ENCODE results near the gene CHN2. TPM values are rescaled to one million over a fixed set of nuclear protein-coding genes. Genes with fewer than 3 reads are reported as not detected.

CHN2 gene
- total RNA-seq, 5 donors from 2014 or later (not counting 1 experiment from before 2014, with no cell fraction given) = 4.5 to 9.0 (median 6.6) TPM

- DNase-seq (no peak), ATAC-seq (replicated peaks in 1 of 4) (no peak)
- WGBS (ENCODE audit: insufficient coverage) = 71% methylated on average over 2 of the region's 4 CpGs
- H3K9me3 Mint-ChIP-seq = peaks cover 4 to 9% (median 7%) of the 10 kb centered on the region in 3 donors
- H3K4me1 Mint-ChIP-seq = peaks cover 0 to 7% (median 5%) of the 10 kb centered on the region in 3 donors
- CTCF ChIA-PET = interaction anchor here (0.6 to 0.9 kb wide), 2 partner anchors 13 to 55 kb away, joined by 3 to 5 read pairs; no protein-coding TSS in a partner anchor
- Histone ChIP-seq H3K4me3 (ENCODE audit: control insufficient read depth in 1 of 2, extremely low read depth in 1 of 2, low read length in 1 of 2) (no peak overlapping the region), H3K27me3 (replicated peaks in 1 of 2; ENCODE audit: control insufficient read depth in 2 of 2, extremely low read depth in 1 of 2, insufficient read depth in 2 of 2, low read length in 1 of 2) (no peaks in the 10 kb centered on the region), H3K36me3 (ENCODE audit: control insufficient read depth in 2 of 2, extremely low read depth in 1 of 2, insufficient read depth in 1 of 2, low read length in 1 of 2) (no peaks in the 10 kb centered on the region), H3K9me3 (no peaks in the 10 kb centered on the region), H3K27ac (ENCODE audit: low read length) (no peak overlapping the region), H3K4me1 (ENCODE audit: control insufficient read depth in 1 of 2, extremely low read depth in 1 of 2, insufficient read depth in 2 of 2, low read length in 2 of 2) (peaks cover 0 to 2% of the 10 kb centered on the region in 2 experiments)
- H3K27me3 Mint-ChIP-seq = peaks cover 15 to 20% of the 10 kb centered on the region in 2 donors
- POLR2A ChIA-PET = no interaction called here
- H3K27ac Mint-ChIP-seq = no peak overlapping the region
- no peaks in the 10 kb centered on the region for H3K36me3 Mint-ChIP-seq
- no peak overlapping the region for H3K4me3 Mint-ChIP-seq
Observed at GRCh38 chr7:29161231-29161630, 33.3 kb upstream of the CHN2 start.

DNA sequence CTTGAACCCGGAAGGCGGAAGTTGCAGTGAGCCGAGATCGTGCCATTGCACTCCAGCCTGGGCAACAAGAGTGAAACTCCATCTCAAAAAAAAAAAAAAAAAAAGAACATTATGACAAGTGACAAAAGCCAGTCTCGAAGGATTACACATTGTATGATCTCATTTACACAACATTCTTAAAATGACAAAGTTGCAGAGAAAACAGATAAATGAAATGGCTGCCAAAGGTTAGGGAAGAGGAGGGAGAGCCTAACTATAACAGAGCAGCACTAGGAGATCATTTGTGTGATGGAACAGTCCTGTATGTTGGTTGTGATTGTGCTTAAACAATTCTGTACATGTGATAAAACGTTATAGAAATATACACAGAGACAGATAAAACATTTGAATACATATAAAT, 32.0 kb upstream of the CHN2 start:
- CTCF ChIA-PET = no interaction called here
- no peaks in the 10 kb centered on the region for H3K36me3 Mint-ChIP-seq
- no peaks in the 10 kb centered on the region for H3K36me3 ChIP-seq (ENCODE audit: control insufficient read depth in 2 of 2, extremely low read depth in 1 of 2, insufficient read depth in 1 of 2, low read length in 1 of 2)
- H3K27ac Mint-ChIP-seq = no peak overlapping the region
- H3K27me3 Mint-ChIP-seq = peaks cover 15 to 23% of the 10 kb centered on the region in 2 donors
- no CpG with 5 or more reads among the region's 6 CpGs for WGBS (ENCODE audit: insufficient coverage)
- no peak overlapping the region for H3K4me3 Mint-ChIP-seq
- no peaks in the 10 kb centered on the region for H3K4me1 ChIP-seq (ENCODE audit: control insufficient read depth in 1 of 2, extremely low read depth in 1 of 2, insufficient read depth in 2 of 2, low read length in 2 of 2)
- H3K27me3 ChIP-seq (replicated peaks in 1 of 2; ENCODE audit: control insufficient read depth in 2 of 2, extremely low read depth in 1 of 2, insufficient read depth in 2 of 2, low read length in 1 of 2) = no peaks in the 10 kb centered on the region
- ATAC-seq (replicated peaks in 1 of 4) (no peak), DNase-seq (no peak)
- no peak overlapping the region for H3K27ac ChIP-seq (ENCODE audit: low read length)
- H3K9me3 Mint-ChIP-seq = peaks cover 4 to 13% (median 11%) of the 10 kb centered on the region in 3 donors
- no peaks in the 10 kb centered on the region for H3K9me3 ChIP-seq
- H3K4me3 ChIP-seq (ENCODE audit: control insufficient read depth in 1 of 2, extremely low read depth in 1 of 2, low read length in 1 of 2) = no peak overlapping the region
- H3K4me1 Mint-ChIP-seq = no peaks in the 10 kb centered on the region
- POLR2A ChIA-PET = no interaction called here

DNA sequence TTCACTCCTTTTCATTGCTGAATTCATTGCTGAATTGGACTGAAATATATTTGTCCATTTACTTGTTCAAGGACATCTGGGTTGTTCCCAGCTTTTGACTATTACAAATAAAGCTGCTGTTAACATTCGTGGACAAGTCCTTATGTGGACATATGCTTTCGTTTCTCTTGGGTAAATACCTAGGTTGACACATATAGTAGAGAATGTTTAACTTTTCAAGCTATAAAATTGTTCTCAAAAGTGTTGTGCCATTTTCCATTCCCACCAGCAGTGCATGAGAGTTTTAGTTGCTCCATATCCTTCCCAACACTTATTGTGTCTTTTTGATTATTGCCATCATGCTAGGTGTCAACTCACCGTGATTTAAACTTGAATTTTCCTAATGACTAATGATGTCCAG, 30.7 kb upstream of the CHN2 start:
- ChIA-PET CTCF (no interaction called here), POLR2A (no interaction called here)
- ATAC-seq (replicated peaks in 1 of 4) (no peak), DNase-seq (no peak)
- H3K36me3 ChIP-seq (ENCODE audit: control insufficient read depth in 2 of 2, extremely low read depth in 1 of 2, insufficient read depth in 1 of 2, low read length in 1 of 2) = no peaks in the 10 kb centered on the region
- no peak overlapping the region for H3K4me3 Mint-ChIP-seq
- H3K27me3 ChIP-seq (replicated peaks in 1 of 2; ENCODE audit: control insufficient read depth in 2 of 2, extremely low read depth in 1 of 2, insufficient read depth in 2 of 2, low read length in 1 of 2) = no peaks in the 10 kb centered on the region
- H3K27ac Mint-ChIP-seq = no peak overlapping the region
- H3K4me1 Mint-ChIP-seq = no peaks in the 10 kb centered on the region
- H3K4me1 ChIP-seq (ENCODE audit: control insufficient read depth in 1 of 2, extremely low read depth in 1 of 2, insufficient read depth in 2 of 2, low read length in 2 of 2) = no peaks in the 10 kb centered on the region
- no CpG with 5 or more reads among the region's 3 CpGs for WGBS (ENCODE audit: insufficient coverage)
- H3K9me3 Mint-ChIP-seq = peaks cover 4 to 13% (median 11%) of the 10 kb centered on the region in 3 donors
- H3K27me3 Mint-ChIP-seq = peaks cover 14 to 23% of the 10 kb centered on the region in 2 donors
- H3K4me3 ChIP-seq (ENCODE audit: control insufficient read depth in 1 of 2, extremely low read depth in 1 of 2, low read length in 1 of 2) = no peak overlapping the region
- no peaks in the 10 kb centered on the region for H3K36me3 Mint-ChIP-seq
- H3K27ac ChIP-seq (ENCODE audit: low read length) = no peak overlapping the region
- no peaks in the 10 kb centered on the region for H3K9me3 ChIP-seq

GRCh38 chr7:29167721-29168120, 26.9 kb upstream of the CHN2 start:
- Mint-ChIP-seq H3K36me3 (no peaks in the 10 kb centered on the region), H3K4me3 (no peak overlapping the region), H3K27me3 (peaks cover 4 to 12% of the 10 kb centered on the region in 2 donors), H3K9me3 (peaks cover 4 to 13% (median 11%) of the 10 kb centered on the region in 3 donors), H3K4me1 (no peaks in the 10 kb centered on the region), H3K27ac (no peak overlapping the region)
- H3K4me1 ChIP-seq (ENCODE audit: control insufficient read depth in 1 of 2, extremely low read depth in 1 of 2, insufficient read depth in 2 of 2, low read length in 2 of 2) = no peaks in the 10 kb centered on the region
- no CpG with 5 or more reads among the region's 1 CpG for WGBS (ENCODE audit: insufficient coverage)
- ChIA-PET POLR2A (no interaction called here), CTCF (no interaction called here)
- H3K27me3 ChIP-seq (replicated peaks in 1 of 2; ENCODE audit: control insufficient read depth in 2 of 2, extremely low read depth in 1 of 2, insufficient read depth in 2 of 2, low read length in 1 of 2) = no peaks in the 10 kb centered on the region
- no peaks in the 10 kb centered on the region for H3K36me3 ChIP-seq (ENCODE audit: control insufficient read depth in 2 of 2, extremely low read depth in 1 of 2, insufficient read depth in 1 of 2, low read length in 1 of 2)
- ATAC-seq (replicated peaks in 1 of 4) = no peak
- H3K27ac ChIP-seq (ENCODE audit: low read length) = no peak overlapping the region
- no peaks in the 10 kb centered on the region for H3K9me3 ChIP-seq
- DNase-seq = no peak
- no peak overlapping the region for H3K4me3 ChIP-seq (ENCODE audit: control insufficient read depth in 1 of 2, extremely low read depth in 1 of 2, low read length in 1 of 2)

DNA sequence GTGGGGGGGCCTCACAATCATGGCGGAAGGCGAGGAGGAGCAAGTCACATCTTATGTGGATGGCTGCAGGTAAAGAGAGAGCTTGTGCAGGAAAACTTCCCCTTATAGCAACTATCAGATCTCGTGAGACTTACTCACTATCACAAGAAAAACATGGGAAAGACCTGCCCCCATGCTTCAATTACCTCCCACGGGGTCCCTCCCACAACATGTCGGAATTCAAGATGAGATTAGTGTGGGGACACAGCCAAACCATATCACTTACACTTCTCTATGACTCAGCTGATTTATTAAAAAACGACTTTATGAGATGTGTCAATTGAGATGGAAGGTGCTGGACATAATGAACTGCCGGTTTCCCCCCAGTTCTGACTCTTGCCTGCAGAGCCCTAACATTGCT, 23.8 kb upstream of the CHN2 start:
- Mint-ChIP-seq H3K4me3 (no peak overlapping the region), H3K27me3 (peaks cover 4 to 12% of the 10 kb centered on the region in 2 donors), H3K4me1 (no peaks in the 10 kb centered on the region), H3K27ac (no peak overlapping the region), H3K9me3 (peaks cover 1 to 9% (median 8%) of the 10 kb centered on the region in 3 donors), H3K36me3 (no peaks in the 10 kb centered on the region)
- no peak overlapping the region for H3K4me3 ChIP-seq (ENCODE audit: control insufficient read depth in 1 of 2, extremely low read depth in 1 of 2, low read length in 1 of 2)
- H3K4me1 ChIP-seq (ENCODE audit: control insufficient read depth in 1 of 2, extremely low read depth in 1 of 2, insufficient read depth in 2 of 2, low read length in 2 of 2) = no peaks in the 10 kb centered on the region
- WGBS (ENCODE audit: insufficient coverage) = no CpG with 5 or more reads among the region's 7 CpGs
- ATAC-seq (replicated peaks in 1 of 4) (no peak), DNase-seq (no peak)
- no peaks in the 10 kb centered on the region for H3K36me3 ChIP-seq (ENCODE audit: control insufficient read depth in 2 of 2, extremely low read depth in 1 of 2, insufficient read depth in 1 of 2, low read length in 1 of 2)
- ChIA-PET CTCF (interaction anchor here in 1 of 2 donors (0.6 kb wide), 1 partner anchor 20 kb away, joined by 5 read pairs; no protein-coding TSS in a partner anchor), POLR2A (no interaction called here)
- no peaks in the 10 kb centered on the region for H3K27me3 ChIP-seq (replicated peaks in 1 of 2; ENCODE audit: control insufficient read depth in 2 of 2, extremely low read depth in 1 of 2, insufficient read depth in 2 of 2, low read length in 1 of 2)
- no peak overlapping the region for H3K27ac ChIP-seq (ENCODE audit: low read length)
- no peaks in the 10 kb centered on the region for H3K9me3 ChIP-seq

DNA sequence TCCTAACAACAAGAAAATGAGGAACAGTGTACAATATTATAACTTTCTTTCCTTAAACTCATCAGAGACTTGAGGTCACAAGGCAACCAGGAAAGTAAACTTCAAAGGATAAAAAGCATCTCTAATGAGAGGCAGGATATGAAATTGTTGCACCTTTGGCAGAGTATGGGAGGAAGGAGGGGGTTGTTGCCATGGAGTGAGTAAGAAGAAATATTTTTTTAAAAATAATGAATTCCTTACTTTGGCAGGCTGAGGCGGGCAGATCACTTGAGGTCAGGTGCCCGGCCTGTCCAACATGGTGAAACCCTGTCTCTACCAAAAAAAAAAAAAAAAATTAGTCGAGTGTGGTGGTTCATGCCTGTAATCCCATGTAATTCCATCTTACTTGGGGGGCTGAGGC, 21.1 kb upstream of the CHN2 start:
- no peak overlapping the region for H3K4me3 ChIP-seq (ENCODE audit: control insufficient read depth in 1 of 2, extremely low read depth in 1 of 2, low read length in 1 of 2)
- no CpG with 5 or more reads among the region's 3 CpGs for WGBS (ENCODE audit: insufficient coverage)
- H3K27me3 ChIP-seq (replicated peaks in 1 of 2; ENCODE audit: control insufficient read depth in 2 of 2, extremely low read depth in 1 of 2, insufficient read depth in 2 of 2, low read length in 1 of 2) = peaks cover 0 to 2% of the 10 kb centered on the region in 2 experiments
- no peak for ATAC-seq (replicated peaks in 1 of 4)
- Mint-ChIP-seq H3K27me3 (peaks cover 0 to 15% of the 10 kb centered on the region in 2 donors), H3K4me1 (peaks cover 4 to 6% (median 5%) of the 10 kb centered on the region in 3 donors), H3K9me3 (no peaks in the 10 kb centered on the region), H3K4me3 (no peak overlapping the region), H3K36me3 (no peaks in the 10 kb centered on the region), H3K27ac (no peak overlapping the region)
- DNase-seq = no peak
- H3K4me1 ChIP-seq (ENCODE audit: control insufficient read depth in 1 of 2, extremely low read depth in 1 of 2, insufficient read depth in 2 of 2, low read length in 2 of 2) = no peaks in the 10 kb centered on the region
- no peaks in the 10 kb centered on the region for H3K9me3 ChIP-seq
- H3K27ac ChIP-seq (ENCODE audit: low read length) = no peak overlapping the region
- CTCF ChIA-PET = no interaction called here
- POLR2A ChIA-PET = no interaction called here
- no peaks in the 10 kb centered on the region for H3K36me3 ChIP-seq (ENCODE audit: control insufficient read depth in 2 of 2, extremely low read depth in 1 of 2, insufficient read depth in 1 of 2, low read length in 1 of 2)

All from T-cell (primary cell).